GM12892 (cell line): ENCODE measurements around the gene LGALS9.

Source experiments
- POLR2A ChIP-seq: IDR thresholded peaks from 2 replicates; pipeline ENCODE4 v1.6.1; 2011; ENCODE audit warnings: low read depth, low read length, control low read depth
- POLR2AphosphoS5 ChIP-seq: IDR thresholded peaks from 2 replicates; pipeline ENCODE4 v1.6.1; 2011; ENCODE audit warnings: low read depth, low read length, control low read depth
- TAF1 ChIP-seq: IDR thresholded peaks from 2 replicates; pipeline ENCODE4 v1.6.1; 2011; ENCODE audit warnings: low read depth, mild to moderate bottlenecking, control low read depth, low read length, borderline replicate concordance

DNA sequence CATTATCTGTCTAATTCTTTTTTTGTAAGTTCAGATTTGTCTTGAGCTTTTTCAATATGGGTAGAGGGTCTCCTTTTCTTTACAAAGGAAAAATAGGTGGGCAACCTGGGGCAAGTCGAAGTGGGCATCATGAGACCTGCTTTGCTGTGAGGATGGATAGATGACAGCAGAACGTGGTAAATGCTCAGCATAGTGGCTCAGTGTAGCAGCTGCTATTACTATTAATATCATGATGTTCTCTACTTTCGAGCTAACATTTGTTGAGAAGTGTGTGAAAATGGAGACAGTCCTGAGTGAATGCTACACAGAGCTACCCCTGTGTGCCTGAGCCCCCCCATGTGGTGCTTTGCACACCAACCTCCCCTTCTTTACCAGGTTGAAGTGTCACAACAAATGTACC lies 39.0 kb upstream of the LGALS9 start:
- TF ChIP-seq TAF1 (no peak), POLR2AphosphoS5 (no peak), POLR2A (no peak)
